Tibial artery (tissue), 4 donors: ENCODE results near the gene NHERF2.

ENCODE experiments used
- DNase-seq, 2 donors: peaks; one replicate each; pipeline ENCODE4 v3.0.0-alpha.2; 2019
- H3K27ac ChIP-seq, 2 donors: fragments of 200-600 bp; sonication (generic) in 1 of 2; 1 replicate in 1 of 2; 2 replicates in 1 of 2; pipeline ENCODE4 v1.5.1; 2018 to 2019; ENCODE audit warnings: mild to moderate bottlenecking in 1 of 2
- H3K27me3 ChIP-seq, 2 donors: fragments of 200-600 bp; sonication (generic) in 1 of 2; one replicate each; pipeline versions ENCODE4 v1.5.1 to v1.6.0; 2016 to 2019
- H3K36me3 ChIP-seq, 3 donors: fragments of 200-600 bp; sonication (generic) in 2 of 3; one replicate each; pipeline ENCODE4 v1.5.1; 2016 to 2019; ENCODE audit warnings: mild to moderate bottlenecking in 2 of 3
- H3K4me1 ChIP-seq, 4 donors: fragments of 200-600 bp; sonication (generic) in 2 of 4; 1 replicate in 3 of 4; 2 replicates in 1 of 4; pipeline ENCODE4 v1.5.1; 2016 to 2019
- H3K4me3 ChIP-seq, 2 donors: fragments of 200-600 bp; sonication (generic) in 1 of 2; 1 replicate in 1 of 2; 2 replicates in 1 of 2; pipeline ENCODE4 v1.5.1; 2018 to 2019; ENCODE audit warnings: mild to moderate bottlenecking in 2 of 2
- H3K9me3 ChIP-seq, 3 donors: fragments of 200-600 bp; sonication (generic) in 1 of 3; one replicate each; pipeline ENCODE4 v1.5.1; 2016 to 2019
- CTCF ChIP-seq, 2 experiments: fragments of 200-600 bp in 1 of 2; fragments of 450-650 bp in 1 of 2; IDR thresholded peaks; one replicate each; pipeline ENCODE4 v1.5.1; 2017 to 2019; ENCODE audit warnings: antibody characterized with exemption in 2 of 2, mild to moderate bottlenecking in 1 of 2, moderate library complexity in 1 of 2
- intact Hi-C: fragments of 100-400 bp; cut with DNase I; formaldehyde crosslinking; loops from one replicate; pipeline ENCODE4 v1.15.0; 2023; ENCODE audit warnings: low total_unique reads

NHERF2 gene

DNA sequence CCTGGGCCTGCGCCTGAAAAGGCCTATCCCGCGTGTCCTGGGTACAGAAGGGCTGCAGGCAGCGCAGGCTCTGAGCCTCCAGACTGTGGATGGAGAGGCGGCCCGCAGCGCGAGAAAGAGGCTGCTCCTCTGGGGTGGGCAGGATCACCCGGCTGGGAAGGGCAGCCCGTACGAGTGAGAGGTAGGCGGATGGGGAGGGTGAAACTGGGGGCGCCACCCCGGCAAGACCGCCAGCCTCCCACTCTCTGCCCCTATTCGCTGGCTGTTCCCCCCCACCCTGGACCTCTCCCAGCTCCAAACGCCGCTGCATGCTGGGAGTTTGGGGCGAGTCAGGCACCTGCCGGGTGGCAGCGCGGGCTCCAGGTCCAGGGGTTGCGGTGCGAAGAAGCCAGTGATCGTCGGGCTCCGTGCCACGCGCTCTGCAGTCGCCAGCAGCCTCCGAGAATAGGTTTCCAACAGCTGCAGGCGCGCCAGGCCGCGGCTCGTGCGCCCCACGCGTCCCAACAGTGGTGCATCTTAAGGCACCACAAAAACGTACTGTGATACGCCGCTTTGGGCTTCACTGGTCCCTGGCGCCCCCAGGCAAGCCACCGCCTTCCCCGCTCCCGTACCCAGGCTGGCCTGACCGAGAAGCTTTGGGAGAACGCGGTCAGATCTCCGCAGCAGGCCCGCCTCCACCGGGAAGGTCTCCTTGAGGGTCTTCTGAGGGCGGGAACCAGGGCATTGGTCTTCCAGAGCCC is 46.5 kb upstream of the NHERF2 start:
- no peak for DNase-seq
- peaks cover 0 to 67% of the 10 kb centered on the region in 2 donors for H3K27me3 ChIP-seq
- intact Hi-C loops = no loop called here

GRCh38 chr16:1980770-1981087 is 46.0 kb upstream of the NHERF2 start:
- Histone ChIP-seq H3K9me3 (no peaks in the 10 kb centered on the region), H3K27me3 (peaks cover 0 to 62% of the 10 kb centered on the region in 2 donors), H3K4me3 (no peak overlapping the region), H3K36me3 (peaks cover 32 to 38% (median 36%) of the 10 kb centered on the region in 3 donors), H3K4me1 (peaks cover 8 to 50% (median 26%) of the 10 kb centered on the region in 4 donors), H3K27ac (no peak overlapping the region)
- no peak for DNase-seq
- intact Hi-C loops = no loop called here
- TF ChIP-seq CTCF (IDR thresholded peaks at IDR 0.05) = no peak

More for the DNA sequence above, 46.5 kb upstream of the NHERF2 start:
- Histone ChIP-seq H3K36me3 (peaks cover 35 to 41% (median 39%) of the 10 kb centered on the region in 3 donors), H3K4me3 (no peak overlapping the region), H3K27ac (no peak overlapping the region), H3K9me3 (no peaks in the 10 kb centered on the region), H3K4me1 (peaks cover 8 to 45% (median 23%) of the 10 kb centered on the region in 4 donors)
- TF ChIP-seq CTCF (IDR thresholded peaks at IDR 0.05) = no peak

GRCh38 chr16:1981398-1981836 is 45.3 kb upstream of the NHERF2 start, which contains the start of gene NOXO1:
Gene NOXO1, minus strand, starts transcription at chr16:1981469. Its CDS starts 290 bp downstream, at chr16:1981179.
- no peak for DNase-seq
- intact Hi-C loops = no loop called here
- Histone ChIP-seq H3K27ac (no peak within 1 kb of the TSS), H3K4me1 (peaks cover 8 to 52% (median 26%) of the 10 kb centered on the region in 4 donors), H3K27me3 (peaks cover 0 to 55% of the 10 kb centered on the region in 2 donors), H3K4me3 (no peak within 1 kb of the TSS), H3K36me3 (peaks cover 32 to 38% (median 35%) of the 10 kb centered on the region in 3 donors), H3K9me3 (no peaks in the 10 kb centered on the region)
- TF ChIP-seq CTCF (IDR thresholded peaks at IDR 0.05) = no peak

- Histone ChIP-seq H3K36me3 (peaks cover 29 to 38% (median 32%) of the 10 kb centered on the region in 3 donors), H3K4me3 (no peak overlapping the region), H3K27ac (no peak overlapping the region), H3K4me1 (peaks cover 8 to 52% (median 26%) of the 10 kb centered on the region in 4 donors), H3K9me3 (no peaks in the 10 kb centered on the region), H3K27me3 (peaks cover 0 to 49% of the 10 kb centered on the region in 2 donors)
- no peak for TF ChIP-seq CTCF (IDR thresholded peaks at IDR 0.05)
- no peak for DNase-seq
- intact Hi-C loops = no loop called here
These were observed 44.7 kb upstream of the NHERF2 start for GRCh38 chr16:1982013-1982433.

DNA sequence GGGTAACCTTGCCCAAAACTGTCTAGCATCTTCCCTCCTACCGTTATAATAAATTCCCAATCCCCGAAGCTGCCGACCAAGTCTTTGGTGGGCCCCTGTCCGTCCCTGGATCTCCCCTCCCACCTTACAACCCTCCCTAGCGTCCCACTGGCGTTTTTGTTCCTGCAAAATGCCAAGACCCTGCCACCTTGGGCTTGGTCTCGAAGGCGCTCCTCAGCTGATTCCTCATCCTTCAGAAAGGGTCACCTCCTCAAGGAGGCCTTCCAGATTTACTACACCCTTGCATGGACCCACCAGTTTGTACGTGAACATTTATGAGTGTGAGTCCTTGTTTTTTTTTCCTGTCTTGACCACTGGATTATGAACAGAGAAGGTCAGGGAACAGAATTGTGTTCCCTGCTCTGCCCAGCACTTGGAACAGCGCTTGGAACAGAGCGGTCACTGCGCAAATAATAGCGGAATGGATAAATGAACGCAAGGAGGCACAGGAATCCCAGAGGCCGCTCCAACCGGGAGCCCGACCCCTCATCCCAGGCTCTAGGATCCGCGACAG is 43.6 kb upstream of the NHERF2 start:
- Histone ChIP-seq H3K36me3 (peaks cover 18 to 36% (median 21%) of the 10 kb centered on the region in 3 donors), H3K27me3 (peaks cover 0 to 38% of the 10 kb centered on the region in 2 donors), H3K9me3 (no peaks in the 10 kb centered on the region), H3K27ac (peak overlapping the region; percentile 64 to 80), H3K4me1 (peaks cover 8 to 52% (median 26%) of the 10 kb centered on the region in 4 donors), H3K4me3 (peak overlapping the region; percentile 80 to 88)
- TF ChIP-seq CTCF (IDR thresholded peaks at IDR 0.05) = no peak
- DNase-seq = no peak
- intact Hi-C loops = no loop called here
